ENCODE data around the gene SOD2.
"Not testable (repeated sequence)": the region's sequence is repeated elsewhere in the genome, so short reads cannot be mapped to it uniquely, and the experiment has no call there.

The SOD2 gene

GRCh38 chr6:159682810-159683209 is 10.2 kb downstream of the SOD2 start:
- no peak for DNase-seq (ENCODE audit: low read depth in 2 of 2)

DNA sequence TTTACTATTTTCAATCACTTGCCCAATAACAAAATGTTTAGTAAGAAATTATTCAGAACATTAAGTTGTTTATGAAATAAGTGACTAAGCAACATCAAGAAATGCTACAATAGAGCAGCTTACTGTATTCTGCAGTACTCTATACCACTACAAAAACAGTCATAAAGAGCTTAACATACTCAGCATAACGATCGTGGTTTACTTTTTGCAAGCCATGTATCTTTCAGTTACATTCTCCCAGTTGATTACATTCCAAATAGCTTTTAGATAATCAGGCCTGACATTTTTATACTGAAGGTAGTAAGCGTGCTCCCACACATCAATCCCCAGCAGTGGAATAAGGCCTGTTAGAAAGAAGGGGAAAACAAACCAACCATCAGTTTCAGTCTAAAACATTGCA is 10.7 kb downstream of the SOD2 start:
- DNase-seq (ENCODE audit: low read depth in 2 of 2) = no peak

GRCh38 chr6:159681191-159681880 is 11.7 kb downstream of the SOD2 start:
- no peak for DNase-seq (ENCODE audit: low read depth in 2 of 2)

DNA sequence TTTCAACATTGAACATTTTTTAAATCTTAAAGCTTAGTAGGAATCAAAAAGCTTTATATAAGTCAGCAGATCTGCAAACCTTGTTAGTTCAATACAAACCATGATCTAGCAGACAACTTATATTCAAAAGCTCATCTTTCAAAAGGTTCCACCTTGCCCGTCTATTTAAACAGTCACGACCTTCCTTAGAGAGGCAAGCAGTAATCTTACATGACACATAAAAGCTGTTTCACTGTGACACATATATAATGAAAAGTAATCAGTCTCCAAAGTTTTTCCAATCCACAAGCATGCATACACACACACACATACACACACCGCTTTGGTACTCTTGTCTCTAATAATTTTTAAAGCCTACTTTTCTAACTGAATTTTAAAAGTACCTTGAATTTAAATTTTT is 12.9 kb downstream of the SOD2 start:
- no peak for DNase-seq (ENCODE audit: low read depth in 2 of 2)

GRCh38 chr6:159679091-159680077 is 13.7 kb downstream of the SOD2 start:
- no peak for DNase-seq (ENCODE audit: low read depth in 2 of 2)

DNA sequence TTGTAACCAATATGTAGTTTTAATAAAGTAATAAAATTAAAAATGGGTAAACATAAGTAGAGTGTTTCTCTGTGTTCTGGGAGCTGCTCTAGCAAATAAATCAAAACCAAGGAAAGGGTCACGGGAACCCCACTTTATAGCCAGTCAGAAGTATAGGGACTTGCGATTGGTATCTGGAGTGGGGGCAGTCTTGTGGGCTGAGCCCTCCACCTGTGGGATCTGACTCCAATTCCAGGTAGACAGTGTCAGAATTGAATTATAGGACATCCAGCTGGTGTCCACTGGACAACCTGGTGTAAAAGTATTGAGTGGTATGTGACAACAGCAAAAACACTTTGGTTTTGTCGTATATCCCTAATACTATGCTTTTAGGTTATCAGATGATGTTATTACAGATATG is 14.5 kb downstream of the SOD2 start:
- no peak for DNase-seq (ENCODE audit: low read depth in 2 of 2)

- no peak for DNase-seq (ENCODE audit: low read depth in 2 of 2)
Observed at GRCh38 chr6:159677506-159678165, 15.4 kb downstream of the SOD2 start.

GRCh38 chr6:159676890-159677505 is 16.0 kb downstream of the SOD2 start:
- DNase-seq (ENCODE audit: low read depth in 2 of 2) = no peak

DNA sequence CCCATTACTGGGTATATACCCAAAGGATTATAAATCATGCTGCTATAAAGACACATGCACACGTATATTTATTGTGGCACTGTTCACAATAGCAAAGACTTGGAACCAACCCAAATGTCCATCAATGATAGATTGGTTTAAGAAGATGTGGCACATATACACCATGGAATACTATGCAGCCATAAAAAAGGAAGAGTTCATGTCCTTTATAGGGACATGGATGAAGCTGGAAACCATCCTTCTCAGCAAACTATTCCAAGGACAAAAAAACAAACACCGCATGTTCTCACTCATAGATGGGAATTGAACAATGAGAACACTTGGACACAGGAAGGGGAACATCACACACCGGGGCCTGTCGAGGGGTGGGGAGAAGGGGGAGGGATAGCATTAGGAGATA is 16.8 kb downstream of the SOD2 start:
- not testable (repeated sequence) for DNase-seq (ENCODE audit: low read depth in 2 of 2)

- DNase-seq (ENCODE audit: low read depth in 2 of 2) = no peak
Observed at GRCh38 chr6:159665868-159666635, 27.0 kb downstream of the SOD2 start.

GRCh38 chr6:159663368-159663889 is 29.6 kb downstream of the SOD2 start:
- not testable (repeated sequence) for DNase-seq (ENCODE audit: low read depth in 2 of 2)

- not testable (repeated sequence) for DNase-seq (ENCODE audit: low read depth in 2 of 2)
Observed at GRCh38 chr6:159661977-159662376, 31.1 kb downstream of the SOD2 start.

- DNase-seq (ENCODE audit: low read depth in 2 of 2) = no peak
Observed at GRCh38 chr6:159655409-159655988, 37.5 kb downstream of the SOD2 start.

- DNase-seq (ENCODE audit: low read depth in 2 of 2) = no peak
Observed at GRCh38 chr6:159654483-159655098, 38.5 kb downstream of the SOD2 start.

- no peak for DNase-seq (ENCODE audit: low read depth in 2 of 2)
Observed at GRCh38 chr6:159650314-159650713, 42.7 kb downstream of the SOD2 start.

DNA sequence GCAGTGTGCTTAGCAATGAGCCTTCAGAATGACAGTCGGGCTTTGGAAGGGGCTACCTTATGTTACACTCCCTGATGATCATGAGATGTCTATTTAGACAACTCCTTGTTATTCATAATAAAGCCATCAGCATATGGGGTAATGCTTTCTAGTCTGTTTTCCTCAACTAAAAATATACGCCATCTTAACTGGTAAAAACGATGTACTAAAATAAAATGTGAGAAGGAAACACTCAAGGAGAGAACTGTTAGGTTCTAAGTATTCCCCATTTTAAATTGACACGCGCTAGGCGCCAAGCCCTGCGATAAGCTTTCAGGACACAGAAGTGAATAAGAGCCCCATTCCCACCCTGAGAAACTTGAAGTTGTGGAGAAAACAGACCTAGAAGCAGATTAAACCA is 43.6 kb downstream of the SOD2 start:
- DNase-seq (ENCODE audit: low read depth in 2 of 2) = no peak

GRCh38 chr6:159646733-159647132 is 46.3 kb downstream of the SOD2 start:
- DNase-seq (ENCODE audit: low read depth in 2 of 2) = no peak

GRCh38 chr6:159646116-159646515 is 46.9 kb downstream of the SOD2 start:
- DNase-seq (ENCODE audit: low read depth in 2 of 2) = no peak

DNA sequence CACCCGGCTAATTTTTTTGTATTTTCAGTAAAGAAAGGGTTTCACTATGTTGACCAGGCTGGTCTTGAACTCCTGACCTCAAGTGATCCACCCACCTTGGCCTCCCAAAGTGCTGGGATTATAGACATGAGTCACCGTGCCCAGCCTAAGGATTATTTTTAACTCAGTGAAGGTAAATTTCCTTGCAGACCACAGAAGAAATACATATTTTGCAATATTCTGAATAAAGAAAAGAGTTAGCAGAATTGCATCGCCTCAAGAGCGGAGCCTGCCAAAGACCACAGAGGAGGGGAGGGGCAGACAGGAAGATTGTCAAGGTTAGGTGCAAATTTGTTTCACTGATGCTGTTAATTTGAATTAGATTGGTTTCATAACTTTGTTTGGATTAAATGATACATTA is 47.4 kb downstream of the SOD2 start:
- DNase-seq (ENCODE audit: low read depth in 2 of 2) = no peak
